RWPE2 (cell line): ENCODE results near the gene MTOR.
"Not testable (repeated sequence)": the region's sequence is repeated elsewhere in the genome, so short reads cannot be mapped to it uniquely, and the experiment has no call there.

Experiments
- ATAC-seq: fragments of 200-7000 bp; cut with Tn5 transposase; 3 replicates; pipeline ENCODE4 v1.9.1; 2021; ENCODE audit warnings: low read depth
- DNase-seq: peaks from one replicate; pipeline ENCODE4 v3.0.0-alpha.2; 2020; ENCODE audit warnings: low spot score
- H3K27ac ChIP-seq: fragments of 450-650 bp; 2 replicates; pipeline ENCODE4 v1.5.1; 2017; ENCODE audit warnings: mild to moderate bottlenecking; ENCODE audit not compliant: poor library complexity, severe bottlenecking
- H3K27me3 ChIP-seq: fragments of 250-450 bp; sonication (Bioruptor Pico); 2 replicates; pipeline ENCODE4 v1.5.1; 2021; ENCODE audit warnings: mild to moderate bottlenecking, moderate library complexity; ENCODE audit not compliant: insufficient read depth, poor library complexity, severe bottlenecking
- H3K36me3 ChIP-seq: fragments of 250-450 bp; sonication (Bioruptor Pico); 2 replicates; pipeline ENCODE4 v1.5.1; 2020; ENCODE audit warnings: low read depth, mild to moderate bottlenecking, moderate library complexity
- H3K4me1 ChIP-seq: fragments of 250-450 bp; sonication (Bioruptor Pico); 2 replicates; pipeline ENCODE4 v1.5.1; 2021; ENCODE audit warnings: mild to moderate bottlenecking, moderate library complexity; ENCODE audit not compliant: insufficient read depth, poor library complexity, severe bottlenecking
- H3K4me3 ChIP-seq: fragments of 250-450 bp; sonication (Bioruptor Pico); 2 replicates; pipeline ENCODE4 v1.5.1; 2021; ENCODE audit warnings: mild to moderate bottlenecking, moderate library complexity; ENCODE audit not compliant: severe bottlenecking
- H3K9me3 ChIP-seq: fragments of 250-450 bp; sonication (Bioruptor Pico); 2 replicates; pipeline ENCODE4 v1.5.1; 2021; ENCODE audit warnings: mild to moderate bottlenecking, moderate library complexity; ENCODE audit not compliant: severe bottlenecking
- CTCF ChIP-seq: fragments of 450-650 bp; IDR thresholded peaks from one replicate; pipeline ENCODE4 v1.5.1; 2017; ENCODE audit warnings: mild to moderate bottlenecking, moderate library complexity; ENCODE audit not compliant: poor library complexity, severe bottlenecking

MTOR gene

GRCh38 chr1:11302366-11302765 lies 40.0 kb upstream of the MTOR start:
- no peaks in the 10 kb centered on the region for H3K4me1 ChIP-seq
- H3K27me3 ChIP-seq, result no peaks in the 10 kb centered on the region
- H3K36me3 ChIP-seq, result no peaks in the 10 kb centered on the region
- no peak overlapping the region for H3K27ac ChIP-seq
- no peak for TF ChIP-seq CTCF
- H3K4me3 ChIP-seq, result no peak overlapping the region
- H3K9me3 ChIP-seq, result no peaks in the 10 kb centered on the region
- ATAC-seq (no peak), DNase-seq (no peak)

GRCh38 chr1:11301601-11302000 lies 39.2 kb upstream of the MTOR start:
- TF ChIP-seq CTCF, result no peak
- Histone ChIP-seq H3K4me3 (no peak overlapping the region), H3K36me3 (no peaks in the 10 kb centered on the region), H3K27me3 (no peaks in the 10 kb centered on the region), H3K4me1 (no peaks in the 10 kb centered on the region), H3K9me3 (no peaks in the 10 kb centered on the region), H3K27ac (no peak overlapping the region)
- DNase-seq (no peak), ATAC-seq (no peak)

GRCh38 chr1:11299225-11299574 lies 36.8 kb upstream of the MTOR start:
- Histone ChIP-seq H3K27ac (no peak overlapping the region), H3K4me1 (no peaks in the 10 kb centered on the region), H3K36me3 (no peaks in the 10 kb centered on the region), H3K4me3 (no peak overlapping the region), H3K9me3 (no peaks in the 10 kb centered on the region), H3K27me3 (no peaks in the 10 kb centered on the region)
- DNase-seq (no peak), ATAC-seq (no peak)
- no peak for TF ChIP-seq CTCF

- Histone ChIP-seq H3K9me3 (no peaks in the 10 kb centered on the region), H3K27me3 (no peaks in the 10 kb centered on the region), H3K27ac (no peak overlapping the region), H3K4me1 (no peaks in the 10 kb centered on the region), H3K4me3 (no peak overlapping the region), H3K36me3 (no peaks in the 10 kb centered on the region)
- no peak for TF ChIP-seq CTCF
- DNase-seq (no peak), ATAC-seq (no peak)
These were observed 36.3 kb upstream of the MTOR start for GRCh38 chr1:11298390-11299224.

- not testable (repeated sequence) for H3K9me3 ChIP-seq, DNase-seq, H3K4me3 ChIP-seq, H3K4me1 ChIP-seq, H3K36me3 ChIP-seq, ATAC-seq, H3K27ac ChIP-seq, H3K27me3 ChIP-seq
These were observed 35.4 kb upstream of the MTOR start for GRCh38 chr1:11297774-11298173.
